ENCODE results near the gene ARMH4.

DNA sequence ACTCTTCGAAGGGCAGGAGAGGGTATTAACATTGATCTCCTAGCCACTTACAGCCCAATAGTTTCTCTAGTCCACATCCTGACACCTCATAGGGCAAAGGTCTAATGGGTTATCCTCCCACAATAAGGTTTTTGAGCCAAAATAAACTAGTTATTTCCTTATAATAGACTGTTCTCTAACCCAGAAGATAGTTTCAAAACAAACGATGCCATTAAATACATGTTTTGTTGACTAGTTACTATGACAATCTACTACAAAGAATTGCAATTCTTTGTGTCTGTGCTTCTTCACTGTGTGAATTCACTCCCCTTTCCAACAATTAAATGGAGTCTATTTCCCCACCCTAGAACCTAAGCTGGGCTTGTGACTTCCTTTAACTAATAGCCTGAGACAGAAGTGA, 41.5 kb upstream of the ARMH4 start:
- TF ChIP-seq, protein P1, sequence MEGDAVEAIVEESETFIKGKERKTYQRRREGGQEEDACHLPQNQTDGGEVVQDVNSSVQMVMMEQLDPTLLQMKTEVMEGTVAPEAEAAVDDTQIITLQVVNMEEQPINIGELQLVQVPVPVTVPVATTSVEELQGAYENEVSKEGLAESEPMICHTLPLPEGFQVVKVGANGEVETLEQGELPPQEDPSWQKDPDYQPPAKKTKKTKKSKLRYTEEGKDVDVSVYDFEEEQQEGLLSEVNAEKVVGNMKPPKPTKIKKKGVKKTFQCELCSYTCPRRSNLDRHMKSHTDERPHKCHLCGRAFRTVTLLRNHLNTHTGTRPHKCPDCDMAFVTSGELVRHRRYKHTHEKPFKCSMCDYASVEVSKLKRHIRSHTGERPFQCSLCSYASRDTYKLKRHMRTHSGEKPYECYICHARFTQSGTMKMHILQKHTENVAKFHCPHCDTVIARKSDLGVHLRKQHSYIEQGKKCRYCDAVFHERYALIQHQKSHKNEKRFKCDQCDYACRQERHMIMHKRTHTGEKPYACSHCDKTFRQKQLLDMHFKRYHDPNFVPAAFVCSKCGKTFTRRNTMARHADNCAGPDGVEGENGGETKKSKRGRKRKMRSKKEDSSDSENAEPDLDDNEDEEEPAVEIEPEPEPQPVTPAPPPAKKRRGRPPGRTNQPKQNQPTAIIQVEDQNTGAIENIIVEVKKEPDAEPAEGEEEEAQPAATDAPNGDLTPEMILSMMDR (IDR thresholded peaks at IDR 0.05; ENCODE audit: low read depth, low read length, missing input control) = no peak
- TF ChIP-seq JUND (IDR thresholded peaks at IDR 0.05) (no peak), FOXA1 (IDR thresholded peaks at IDR 0.05) (no peak), YY1 (IDR thresholded peaks at IDR 0.05) (no peak), RAD21 (IDR thresholded peaks at IDR 0.05) (no peak), EGR1 (IDR thresholded peaks at IDR 0.05; ENCODE audit: low read depth in 2 of 2) (no peak)
- TF ChIP-seq, protein P2, sequence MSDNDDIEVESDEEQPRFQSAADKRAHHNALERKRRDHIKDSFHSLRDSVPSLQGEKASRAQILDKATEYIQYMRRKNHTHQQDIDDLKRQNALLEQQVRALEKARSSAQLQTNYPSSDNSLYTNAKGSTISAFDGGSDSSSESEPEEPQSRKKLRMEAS (IDR thresholded peaks at IDR 0.05) = no peak
- TF ChIP-seq, protein P3, sequence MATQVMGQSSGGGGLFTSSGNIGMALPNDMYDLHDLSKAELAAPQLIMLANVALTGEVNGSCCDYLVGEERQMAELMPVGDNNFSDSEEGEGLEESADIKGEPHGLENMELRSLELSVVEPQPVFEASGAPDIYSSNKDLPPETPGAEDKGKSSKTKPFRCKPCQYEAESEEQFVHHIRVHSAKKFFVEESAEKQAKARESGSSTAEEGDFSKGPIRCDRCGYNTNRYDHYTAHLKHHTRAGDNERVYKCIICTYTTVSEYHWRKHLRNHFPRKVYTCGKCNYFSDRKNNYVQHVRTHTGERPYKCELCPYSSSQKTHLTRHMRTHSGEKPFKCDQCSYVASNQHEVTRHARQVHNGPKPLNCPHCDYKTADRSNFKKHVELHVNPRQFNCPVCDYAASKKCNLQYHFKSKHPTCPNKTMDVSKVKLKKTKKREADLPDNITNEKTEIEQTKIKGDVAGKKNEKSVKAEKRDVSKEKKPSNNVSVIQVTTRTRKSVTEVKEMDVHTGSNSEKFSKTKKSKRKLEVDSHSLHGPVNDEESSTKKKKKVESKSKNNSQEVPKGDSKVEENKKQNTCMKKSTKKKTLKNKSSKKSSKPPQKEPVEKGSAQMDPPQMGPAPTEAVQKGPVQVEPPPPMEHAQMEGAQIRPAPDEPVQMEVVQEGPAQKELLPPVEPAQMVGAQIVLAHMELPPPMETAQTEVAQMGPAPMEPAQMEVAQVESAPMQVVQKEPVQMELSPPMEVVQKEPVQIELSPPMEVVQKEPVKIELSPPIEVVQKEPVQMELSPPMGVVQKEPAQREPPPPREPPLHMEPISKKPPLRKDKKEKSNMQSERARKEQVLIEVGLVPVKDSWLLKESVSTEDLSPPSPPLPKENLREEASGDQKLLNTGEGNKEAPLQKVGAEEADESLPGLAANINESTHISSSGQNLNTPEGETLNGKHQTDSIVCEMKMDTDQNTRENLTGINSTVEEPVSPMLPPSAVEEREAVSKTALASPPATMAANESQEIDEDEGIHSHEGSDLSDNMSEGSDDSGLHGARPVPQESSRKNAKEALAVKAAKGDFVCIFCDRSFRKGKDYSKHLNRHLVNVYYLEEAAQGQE (IDR thresholded peaks at IDR 0.05) = no peak
- TF ChIP-seq, protein P4, sequence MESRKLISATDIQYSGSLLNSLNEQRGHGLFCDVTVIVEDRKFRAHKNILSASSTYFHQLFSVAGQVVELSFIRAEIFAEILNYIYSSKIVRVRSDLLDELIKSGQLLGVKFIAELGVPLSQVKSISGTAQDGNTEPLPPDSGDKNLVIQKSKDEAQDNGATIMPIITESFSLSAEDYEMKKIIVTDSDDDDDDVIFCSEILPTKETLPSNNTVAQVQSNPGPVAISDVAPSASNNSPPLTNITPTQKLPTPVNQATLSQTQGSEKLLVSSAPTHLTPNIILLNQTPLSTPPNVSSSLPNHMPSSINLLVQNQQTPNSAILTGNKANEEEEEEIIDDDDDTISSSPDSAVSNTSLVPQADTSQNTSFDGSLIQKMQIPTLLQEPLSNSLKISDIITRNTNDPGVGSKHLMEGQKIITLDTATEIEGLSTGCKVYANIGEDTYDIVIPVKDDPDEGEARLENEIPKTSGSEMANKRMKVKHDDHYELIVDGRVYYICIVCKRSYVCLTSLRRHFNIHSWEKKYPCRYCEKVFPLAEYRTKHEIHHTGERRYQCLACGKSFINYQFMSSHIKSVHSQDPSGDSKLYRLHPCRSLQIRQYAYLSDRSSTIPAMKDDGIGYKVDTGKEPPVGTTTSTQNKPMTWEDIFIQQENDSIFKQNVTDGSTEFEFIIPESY (IDR thresholded peaks at IDR 0.05) = no peak

All from liver (tissue), 3 donors.